H9 (cell line): Measurements from ENCODE around the gene GIPC2. TPM values are rescaled to one million over a fixed set of nuclear protein-coding genes. Genes with fewer than 3 reads are reported as not detected.

ENCODE experiments used
- DNase-seq: peaks from one replicate; pipeline ENCODE4 v3.0.0-alpha.2; 2017
- H2AFZ ChIP-seq: one replicate; pipeline ENCODE4 v1.6.1; 2013; ENCODE audit warnings: mild to moderate bottlenecking, low read length, control low read depth, moderate library complexity
- H2AK5ac ChIP-seq: 2 replicates; pipeline ENCODE4 v1.6.1; 2013; ENCODE audit warnings: low read length, control low read depth, mixed read lengths; ENCODE audit not compliant: insufficient read length
- H2BK120ac ChIP-seq: one replicate; pipeline ENCODE4 v1.6.1; 2013; ENCODE audit warnings: low read depth, mild to moderate bottlenecking, low read length, control low read depth, inconsistent platforms; ENCODE audit not compliant: poor library complexity, severe bottlenecking
- H2BK12ac ChIP-seq: 2 replicates; pipeline ENCODE4 v1.6.1; 2013; ENCODE audit warnings: low read length, control low read depth, mixed read lengths, low read depth; ENCODE audit not compliant: insufficient read length
- H2BK15ac ChIP-seq: 2 replicates; pipeline ENCODE4 v1.6.1; 2013; ENCODE audit warnings: low read depth, low read length, control low read depth
- H2BK20ac ChIP-seq: one replicate; pipeline ENCODE4 v1.6.1; 2013; ENCODE audit warnings: low read depth, mild to moderate bottlenecking, low read length, control low read depth, inconsistent platforms; ENCODE audit not compliant: poor library complexity, severe bottlenecking
- H2BK5ac ChIP-seq: 2 replicates; pipeline ENCODE4 v1.6.1; 2013; ENCODE audit warnings: low read length, control low read depth, mixed read lengths; ENCODE audit not compliant: insufficient read length
- H3K14ac ChIP-seq: 2 replicates; pipeline ENCODE4 v1.6.1; 2013; ENCODE audit warnings: low read length, control low read depth; ENCODE audit not compliant: insufficient read depth
- H3K18ac ChIP-seq: 2 replicates; pipeline ENCODE4 v1.6.1; 2013; ENCODE audit warnings: low read depth, mild to moderate bottlenecking, mixed read lengths, low read length, control low read depth; ENCODE audit not compliant: insufficient read length
- H3K23ac ChIP-seq: 2 replicates; pipeline ENCODE4 v1.6.1; 2013; ENCODE audit warnings: low read length, control low read depth, mixed read lengths, low read depth; ENCODE audit not compliant: insufficient read length
- H3K23me2 ChIP-seq: 2 replicates; pipeline ENCODE4 v1.6.1; 2013; ENCODE audit warnings: low read depth, mild to moderate bottlenecking, mixed read lengths, low read length, control low read depth; ENCODE audit not compliant: insufficient read length, poor library complexity, severe bottlenecking
- H3K27ac ChIP-seq: 2 replicates; pipeline ENCODE4 v1.5.1; 2013; ENCODE audit warnings: low read length, control low read depth, mixed read lengths, low read depth; ENCODE audit not compliant: insufficient read length
- H3K27me3 ChIP-seq: 2 replicates; pipeline ENCODE4 v1.6.1; 2013; ENCODE audit warnings: low read length, control low read depth, inconsistent platforms; ENCODE audit not compliant: insufficient read depth
- H3K4ac ChIP-seq: 2 replicates; pipeline ENCODE4 v1.6.1; 2013; ENCODE audit warnings: low read depth, mild to moderate bottlenecking, control low read depth, inconsistent platforms, low read length, moderate library complexity
- H3K4me1 ChIP-seq: 2 replicates; pipeline ENCODE4 v1.6.1; 2013; ENCODE audit warnings: low read length, control low read depth, inconsistent platforms; ENCODE audit not compliant: insufficient read depth
- H3K4me2 ChIP-seq: 2 replicates; pipeline ENCODE4 v1.6.1; 2013; ENCODE audit warnings: low read length, control low read depth, mixed read lengths; ENCODE audit not compliant: insufficient read length, insufficient read depth
- H3K56ac ChIP-seq: 2 replicates; pipeline ENCODE4 v1.6.1; 2013; ENCODE audit warnings: low read depth, mild to moderate bottlenecking, mixed read lengths, low read length, control low read depth; ENCODE audit not compliant: insufficient read length
- H3K79me1 ChIP-seq: 2 replicates; pipeline ENCODE4 v1.6.1; 2013; ENCODE audit warnings: low read depth, mild to moderate bottlenecking, moderate library complexity, low read length, control low read depth, inconsistent platforms; ENCODE audit not compliant: insufficient read depth, poor library complexity, severe bottlenecking
- H3K79me2 ChIP-seq: 2 replicates; pipeline ENCODE4 v1.6.1; 2013; ENCODE audit warnings: low read length, control low read depth, inconsistent platforms; ENCODE audit not compliant: insufficient read depth
- H3K9ac ChIP-seq: 2 replicates; pipeline ENCODE4 v1.6.1; 2013; ENCODE audit warnings: low read length, control low read depth, mixed read lengths; ENCODE audit not compliant: insufficient read length; ENCODE audit errors: extremely low read depth
- H3K9me3 ChIP-seq: one replicate; pipeline ENCODE4 v1.6.1; 2013; ENCODE audit warnings: low read depth, low read length, inconsistent platforms; ENCODE audit not compliant: control insufficient read depth
- H3T11ph ChIP-seq: one replicate; pipeline ENCODE4 v1.6.1; 2013; ENCODE audit warnings: mild to moderate bottlenecking, low read length, control low read depth, inconsistent platforms
- H4K20me1 ChIP-seq: one replicate; pipeline ENCODE4 v1.6.1; 2013; ENCODE audit not compliant: control insufficient read depth, insufficient read length, insufficient read depth
- H4K5ac ChIP-seq: 2 replicates; pipeline ENCODE4 v1.6.1; 2013; ENCODE audit warnings: low read depth, mild to moderate bottlenecking, mixed read lengths, low read length, control low read depth; ENCODE audit not compliant: insufficient read length
- H4K8ac ChIP-seq: replicated peaks from 2 replicates; pipeline ENCODE4 v1.6.1; 2013; ENCODE audit warnings: low read length, control low read depth, mixed read lengths, low read depth; ENCODE audit not compliant: insufficient read length
- H4K91ac ChIP-seq: 2 replicates; pipeline ENCODE4 v1.6.1; 2013; ENCODE audit warnings: low read depth, mild to moderate bottlenecking, moderate library complexity, mixed read lengths, low read length, control low read depth; ENCODE audit not compliant: insufficient read length
- H3K27ac Mint-ChIP-seq, 3 experiments: 2 replicates in 2 of 3; 3 replicates in 1 of 3; pipeline ENCODE4 v1.8.0; 2020 to 2021; ENCODE audit warnings: mixed read lengths in 3 of 3, mild to moderate bottlenecking in 1 of 3, moderate library complexity in 1 of 3
- H3K27me3 Mint-ChIP-seq: 2 replicates; pipeline ENCODE4 v1.8.0; 2021; ENCODE audit warnings: low read depth, mild to moderate bottlenecking, moderate library complexity, mixed read lengths
- H3K36me3 Mint-ChIP-seq, 3 experiments: 2 replicates in 2 of 3; 3 replicates in 1 of 3; pipeline ENCODE4 v1.8.0; 2020 to 2021; ENCODE audit warnings: low read depth in 3 of 3, mixed read lengths in 3 of 3; ENCODE audit not compliant: insufficient read depth in 1 of 3
- H3K4me1 Mint-ChIP-seq, 2 experiments: 2 replicates each; pipeline ENCODE4 v1.8.0; 2020; ENCODE audit warnings: mixed read lengths in 2 of 2
- H3K4me3 Mint-ChIP-seq, 2 experiments: 2 replicates in 1 of 2; 3 replicates in 1 of 2; pipeline ENCODE4 v1.8.0; 2020 to 2021; ENCODE audit warnings: mild to moderate bottlenecking in 2 of 2, mixed read lengths in 2 of 2, moderate library complexity in 1 of 2
- H3K9me3 Mint-ChIP-seq, 2 experiments: 2 replicates in 1 of 2; 3 replicates in 1 of 2; pipeline ENCODE4 v1.8.0; 2020; ENCODE audit warnings: mild to moderate bottlenecking in 2 of 2, mixed read lengths in 2 of 2, moderate library complexity in 1 of 2
- CTCF ChIP-seq: fragments of 200-600 bp; sonication (generic); conservative IDR thresholded peaks from 3 replicates; pipeline ENCODE4 v1.8.0; 2021; ENCODE audit warnings: antibody characterized with exemption, mild to moderate bottlenecking
- WGBS: extraction: QIAGEN DNeasy Blood & Tissue Kit; methylation state at CpG from one replicate; pipeline ENCODE4 v1.1.7; 2013; ENCODE audit warnings: missing lambda C conversion rate, low lambda C conversion rate, mixed read lengths; ENCODE audit not compliant: insufficient read length; ENCODE audit errors: extremely low coverage; 5-methylcytosine and 5-hydroxymethylcytosine counted together
- total RNA-seq: library from RNA; stranded (reverse); gene quantifications from 2 replicates; pipeline ENCODE4 v1.2.1, GENCODE V29; 2021

Gene GIPC2
- total RNA-seq, 1 experiment from 2014 or later = 0.85 TPM

GRCh38 chr1:78075621-78076020 lies 29.9 kb downstream of the GIPC2 start:
- H3K27me3 ChIP-seq = no peaks in the 10 kb centered on the region
- Mint-ChIP-seq H3K4me1 (peaks cover 10% of the 10 kb centered on the region in 2 experiments), H3K27ac (no peak overlapping the region), H3K4me3 (no peak overlapping the region), H3K36me3 (0 out of 7 replicates have a peak, but pooled peaks cover 0 to 4% (median 0%) of the 10 kb centered on the region in 3 experiments), H3K9me3 (no peaks in the 10 kb centered on the region), H3K27me3 (no peaks in the 10 kb centered on the region)
- no peaks in the 10 kb centered on the region for H4K20me1 ChIP-seq
- H3K14ac ChIP-seq = no peak overlapping the region
- no peak overlapping the region for H2AK5ac ChIP-seq
- no peak overlapping the region for H2BK15ac ChIP-seq
- DNase-seq = no peak
- no peak overlapping the region for H3K27ac ChIP-seq
- H2BK20ac ChIP-seq = no peak overlapping the region
- H3K79me2 ChIP-seq = no peaks in the 10 kb centered on the region
- no peak overlapping the region for H3K18ac ChIP-seq
- 0 out of 2 replicates have a peak, but pooled peaks cover 3% of the 10 kb centered on the region for H3K4me1 ChIP-seq
- no peak for TF ChIP-seq CTCF
- H2BK12ac ChIP-seq = no peak overlapping the region
- H3K9ac ChIP-seq = no peak overlapping the region
- no peak overlapping the region for H3K56ac ChIP-seq
- H4K5ac ChIP-seq = no peak overlapping the region
- H2BK5ac ChIP-seq = no peak overlapping the region
- no peak overlapping the region for H2AFZ ChIP-seq
- H3K4me2 ChIP-seq = no peak overlapping the region
- no peak overlapping the region for H4K91ac ChIP-seq
- H4K8ac ChIP-seq = no peak overlapping the region
- H3K23me2 ChIP-seq = no peaks in the 10 kb centered on the region
- no peak overlapping the region for H3T11ph ChIP-seq
- no peaks in the 10 kb centered on the region for H3K79me1 ChIP-seq
- H3K4ac ChIP-seq = no peak overlapping the region
- H3K23ac ChIP-seq = no peak overlapping the region
- H2BK120ac ChIP-seq = no peak overlapping the region
- no CpG with 5 or more reads among the region's 3 CpGs for WGBS
- no peaks in the 10 kb centered on the region for H3K9me3 ChIP-seq
